SKM-1 (cell line): ENCODE results near the gene SLC38A11.

Source experiments
- DNase-seq: peaks from one replicate; lab custom pipeline; 2025; ENCODE audit not compliant: unreplicated experiment; lab: John Stamatoyannopoulos, UW

SLC38A11 gene

DNA sequence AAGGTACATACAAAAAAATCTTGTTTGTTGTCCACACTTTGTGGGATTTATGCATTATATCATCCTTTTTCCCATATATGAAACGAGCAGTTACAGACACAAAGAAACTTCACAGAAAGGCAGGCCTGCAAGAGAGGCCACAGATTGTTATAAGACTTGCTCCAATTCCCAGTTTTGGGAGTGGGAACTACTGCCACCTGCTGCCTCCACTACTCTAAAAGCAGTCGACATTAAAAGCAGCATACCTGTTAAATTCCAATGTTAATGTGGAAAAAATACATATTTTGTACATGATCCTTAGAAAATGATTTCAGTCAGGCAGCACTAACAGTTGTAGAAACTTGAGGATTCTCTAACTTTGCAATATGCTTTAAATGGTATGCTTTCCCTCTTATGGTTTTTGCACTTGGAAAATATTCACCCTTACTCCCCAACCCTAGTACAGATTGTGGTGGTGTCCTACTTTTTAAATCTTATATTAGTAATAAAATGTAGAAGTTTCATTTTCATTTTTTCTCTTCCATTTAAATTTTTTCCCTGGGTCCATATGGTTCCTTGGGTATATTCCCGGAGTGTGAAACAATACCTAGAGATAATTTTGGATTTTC is 37.9 kb downstream of the SLC38A11 start:
- DNase-seq = no peak

DNA sequence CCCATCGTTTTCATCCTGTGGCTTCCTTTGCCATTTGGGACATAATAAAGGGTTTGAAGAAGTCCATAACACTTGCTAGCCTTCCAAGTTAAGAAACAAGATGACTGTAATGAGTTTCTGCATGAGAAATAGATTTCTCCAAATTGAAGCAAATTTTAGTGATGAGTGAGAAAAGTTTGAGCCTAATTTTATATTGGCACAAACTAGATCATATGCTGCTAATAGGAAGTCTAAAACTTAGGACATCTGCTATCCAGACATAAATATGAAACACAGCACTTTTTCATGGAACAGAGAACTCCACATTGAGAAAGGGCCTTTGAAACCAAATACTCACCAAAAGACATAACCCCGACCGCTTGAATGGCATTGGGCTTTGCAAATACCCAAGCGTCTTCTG is 39.8 kb downstream of the SLC38A11 start:
- DNase-seq = no peak

DNA sequence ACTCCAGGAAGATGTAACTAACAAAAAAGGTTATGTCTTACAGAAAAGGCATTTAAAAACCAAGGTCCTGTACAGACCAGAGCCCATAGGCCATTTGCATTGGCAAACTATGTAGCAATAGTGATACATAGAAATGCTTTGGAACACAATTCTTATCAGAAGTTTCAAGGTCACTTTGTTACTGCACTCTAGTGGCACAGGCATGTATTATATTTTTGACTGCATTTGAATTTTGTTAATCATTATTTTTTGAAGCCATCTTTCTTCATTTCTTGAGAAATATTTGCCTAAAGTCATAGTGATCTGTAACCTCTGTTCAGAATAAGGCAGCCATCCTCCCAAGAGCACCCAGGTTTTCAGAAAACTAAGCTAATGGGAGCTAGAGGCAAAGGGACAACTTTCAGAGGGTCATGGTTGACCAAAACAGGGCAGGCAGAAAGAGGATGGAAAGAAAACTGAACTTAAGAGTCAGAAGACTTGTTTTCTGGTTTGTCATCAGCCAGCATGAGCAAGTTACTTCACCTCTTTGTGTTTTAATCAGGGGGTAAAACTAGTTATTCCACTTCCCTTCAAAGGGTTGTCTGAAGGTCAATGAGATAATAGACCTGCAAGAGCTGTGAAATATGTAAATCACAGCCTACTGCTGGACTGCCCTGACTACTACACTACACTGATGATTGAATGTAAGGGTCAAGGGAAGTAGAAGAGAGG is 41.5 kb downstream of the SLC38A11 start:
- no peak for DNase-seq

DNA sequence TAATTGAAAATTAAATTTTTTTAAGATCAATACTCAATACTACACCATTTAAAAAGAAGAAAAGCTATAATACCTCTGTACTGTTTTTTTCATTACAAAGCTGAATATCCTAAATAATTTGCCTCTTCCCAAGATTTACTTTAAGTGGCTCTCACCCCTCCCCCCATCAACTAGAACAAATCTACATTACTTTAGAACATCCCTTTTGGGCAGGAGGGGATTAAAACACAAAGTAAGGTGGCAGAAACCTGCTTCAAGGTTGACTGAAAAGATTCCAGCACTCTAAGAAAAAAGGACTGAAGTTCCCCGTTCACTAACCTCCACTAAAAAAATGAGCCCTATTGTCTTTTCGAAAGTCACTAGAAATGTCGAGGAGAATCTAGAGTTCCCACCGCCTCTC is 42.3 kb downstream of the SLC38A11 start:
- no peak for DNase-seq

DNA sequence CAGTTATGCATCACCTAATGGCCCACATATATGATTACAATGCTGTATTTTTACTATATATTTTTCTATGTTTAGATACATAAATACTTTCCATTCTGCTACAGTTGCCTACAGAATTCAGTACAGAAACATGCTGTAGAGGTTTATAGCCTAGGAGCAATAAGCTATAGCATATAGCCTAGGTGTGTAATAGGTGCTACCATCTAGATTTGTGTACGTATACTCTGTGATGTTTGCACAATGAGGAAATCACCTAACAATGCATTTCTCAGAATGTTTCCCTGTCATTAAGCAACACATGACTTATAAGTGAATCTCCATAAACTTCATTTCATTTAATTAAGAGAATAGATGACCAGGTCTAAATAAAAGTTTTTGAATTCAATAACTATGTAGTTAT is 43.5 kb downstream of the SLC38A11 start:
- DNase-seq = no peak

DNA sequence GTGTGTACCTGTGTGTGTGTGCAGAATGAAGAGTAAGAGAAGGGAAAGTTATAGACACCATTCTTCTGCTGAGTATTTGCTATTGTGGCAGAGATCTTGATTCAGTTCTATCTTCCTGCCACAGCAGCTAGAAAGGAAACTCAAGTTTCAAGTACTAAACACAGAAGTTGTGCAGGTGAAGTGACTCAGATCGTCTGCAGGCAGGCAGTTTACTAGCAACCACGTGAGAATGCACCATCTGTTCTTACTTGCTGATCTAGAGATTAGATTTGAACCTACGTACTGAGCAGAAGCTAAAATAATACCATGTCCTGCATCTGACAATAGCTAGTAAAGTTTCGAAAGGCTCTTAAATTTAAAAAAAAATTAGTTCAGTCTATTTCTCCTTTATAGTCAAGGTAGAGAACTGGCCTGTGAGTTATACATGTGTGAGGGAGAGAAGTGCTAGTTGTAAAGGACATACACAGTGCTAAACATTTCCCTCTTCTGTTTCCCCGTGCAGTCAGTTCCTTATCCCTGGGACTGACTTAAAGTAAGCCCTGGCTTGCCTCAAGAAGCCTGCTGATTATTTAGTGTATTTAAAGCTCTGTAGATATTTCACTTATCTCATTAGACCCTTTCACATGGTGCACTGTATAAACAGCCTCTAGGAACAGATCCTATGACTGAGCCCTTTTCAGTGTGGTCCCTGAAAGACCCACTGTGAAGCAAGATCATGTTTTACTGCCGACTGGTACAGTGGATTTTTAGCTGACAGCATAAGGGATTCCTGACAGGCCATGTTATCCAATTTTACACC is 45.0 kb downstream of the SLC38A11 start:
- DNase-seq = no peak

DNA sequence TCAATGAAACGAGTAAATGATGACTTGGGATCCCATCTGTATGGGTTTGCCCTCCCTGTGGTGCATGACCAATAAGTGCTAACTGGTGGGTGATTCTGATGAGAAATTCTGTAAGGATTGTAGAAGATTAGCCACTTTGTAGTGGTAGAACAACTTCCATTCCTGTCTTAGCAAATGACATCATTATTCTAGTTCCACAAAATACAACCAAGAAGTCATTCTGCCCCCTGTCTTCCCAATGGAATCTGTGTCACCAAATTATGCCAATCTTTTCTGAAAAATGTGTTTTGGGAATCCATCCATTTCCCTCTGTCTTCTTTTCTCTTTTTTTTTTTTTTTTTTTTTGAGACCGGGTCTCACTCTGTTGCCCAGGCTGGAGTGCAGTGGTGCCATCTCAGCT is 48.4 kb downstream of the SLC38A11 start:
- DNase-seq = no peak

DNA sequence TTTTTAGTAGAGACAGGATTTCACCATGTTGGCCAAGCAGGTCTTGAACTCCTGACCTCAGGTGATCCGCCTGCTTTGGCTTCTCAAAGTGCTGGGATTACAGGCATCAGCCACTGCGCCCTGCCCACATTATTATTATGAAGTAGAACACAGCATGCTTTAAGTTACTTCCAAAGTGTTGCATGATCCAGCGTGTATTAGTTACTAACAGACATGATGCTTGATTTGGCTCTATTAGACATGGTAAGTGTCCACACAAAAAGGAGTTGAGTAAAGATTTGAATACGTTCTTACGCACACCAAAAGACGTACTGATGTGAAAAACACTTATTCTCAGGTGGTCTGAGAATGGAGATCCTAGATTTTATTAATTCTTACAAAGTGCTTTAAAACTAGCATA is 50.0 kb downstream of the SLC38A11 start:
- no peak for DNase-seq

DNA sequence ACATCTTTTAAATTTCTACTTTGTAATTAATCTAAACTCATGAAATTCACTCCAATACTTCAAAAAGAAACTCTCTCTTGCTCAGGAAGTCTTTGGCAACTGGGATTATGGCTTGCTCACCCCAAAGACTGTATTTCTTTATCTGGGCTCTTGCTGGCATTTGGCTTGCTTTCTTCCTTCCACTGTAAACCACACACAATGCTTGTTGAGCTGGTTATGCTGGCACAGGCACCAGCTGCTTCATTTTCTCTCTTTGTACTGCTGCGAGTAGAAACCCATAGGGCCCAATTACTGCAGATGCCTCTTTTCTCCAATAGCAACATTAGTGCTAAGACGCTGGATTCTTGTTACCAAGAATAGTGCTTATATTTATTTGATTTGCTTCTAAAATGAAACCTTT is 51.4 kb downstream of the SLC38A11 start:
- no peak for DNase-seq

DNA sequence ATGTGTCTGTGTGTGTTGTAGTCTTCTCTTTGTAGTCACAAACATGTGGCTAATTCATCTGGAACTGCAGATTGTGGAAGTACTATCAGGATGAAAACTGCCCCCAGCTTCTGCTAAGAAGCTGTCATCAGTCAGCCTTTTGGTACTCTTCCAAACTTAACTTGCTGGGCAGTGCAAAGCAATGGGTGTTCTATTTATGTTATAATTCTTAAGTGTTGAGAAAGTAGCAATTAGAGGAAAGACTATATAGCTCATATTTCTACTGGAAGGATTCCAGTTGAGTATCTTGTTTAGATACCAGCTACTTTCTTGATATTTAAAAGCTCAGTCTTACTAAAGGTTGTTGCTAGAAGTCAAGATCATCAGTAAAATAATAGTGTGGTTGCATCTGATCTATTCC is 52.1 kb downstream of the SLC38A11 start:
- no peak for DNase-seq

DNA sequence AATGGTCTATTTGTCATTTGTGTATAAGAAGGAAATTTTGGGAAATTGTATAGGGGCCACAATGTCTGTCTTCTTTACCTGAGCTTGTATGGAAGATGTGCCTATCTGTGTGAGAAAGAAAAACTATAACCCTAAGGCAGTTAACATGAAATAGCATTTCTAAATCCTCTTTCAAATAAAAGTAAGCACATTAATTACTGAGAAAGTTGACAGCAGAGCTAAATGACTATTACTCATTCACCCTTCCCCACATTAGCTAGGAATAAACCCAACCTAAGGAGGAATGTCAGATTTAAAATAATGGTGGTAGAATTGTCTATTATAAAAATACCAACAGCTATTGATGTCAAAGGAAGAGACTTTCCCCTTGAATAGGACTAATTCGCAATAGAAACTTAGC is 56.2 kb downstream of the SLC38A11 start:
- no peak for DNase-seq

DNA sequence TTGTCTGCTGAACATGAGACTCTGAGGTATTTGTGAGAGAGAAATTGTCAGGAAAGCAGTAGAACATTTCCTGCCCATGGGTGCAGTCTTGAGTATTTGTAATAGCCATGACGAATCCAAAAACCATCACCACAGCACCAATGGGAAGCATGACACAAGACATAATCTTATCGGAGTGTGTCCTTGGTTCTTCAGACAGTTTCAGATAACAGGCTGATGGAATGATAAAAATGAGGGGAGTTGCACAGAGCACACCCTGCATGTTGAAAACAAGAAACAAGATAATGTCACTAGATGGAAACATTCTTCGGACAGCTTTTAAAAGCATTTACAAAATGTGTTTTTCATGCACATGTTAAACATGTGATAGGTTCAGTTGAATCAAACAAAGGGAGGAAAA is 56.9 kb downstream of the SLC38A11 start:
- no peak for DNase-seq

DNA sequence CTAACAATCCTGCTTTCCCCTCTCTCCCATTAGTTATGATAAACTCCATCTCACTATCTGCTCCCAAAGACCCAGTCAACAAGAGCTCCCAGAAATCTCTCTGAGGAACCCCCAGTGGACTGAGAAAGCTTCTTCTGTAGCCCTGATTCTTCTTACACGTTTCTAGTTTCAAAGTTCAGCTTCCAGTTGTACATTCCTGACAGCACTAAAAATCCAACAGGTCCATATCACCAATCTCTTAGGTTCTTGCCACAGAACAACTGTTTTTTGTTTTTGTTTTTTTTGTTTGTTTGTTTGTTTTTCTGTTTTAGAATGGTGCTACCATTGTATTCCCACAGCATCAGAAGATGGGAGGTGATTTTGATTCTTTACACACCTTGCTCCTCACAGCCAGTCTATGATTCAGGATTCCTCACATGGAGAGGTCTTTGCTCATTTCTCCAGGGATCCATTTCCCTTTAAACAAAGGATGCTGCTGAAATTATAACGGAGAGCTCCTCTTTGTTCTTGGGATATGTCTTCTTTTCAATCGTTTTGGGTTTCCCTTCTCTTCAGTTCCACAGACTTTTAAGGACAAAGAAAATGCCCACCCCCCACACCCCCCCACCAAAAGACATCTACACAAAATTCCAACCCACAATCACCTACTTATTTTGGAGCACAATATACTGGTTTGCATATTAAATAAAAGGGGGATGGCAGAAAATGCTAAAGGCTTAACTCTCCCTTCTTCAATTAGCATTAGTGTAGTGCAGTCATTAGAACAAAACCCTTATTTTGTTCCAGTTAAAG is 57.7 kb downstream of the SLC38A11 start:
- no peak for DNase-seq

DNA sequence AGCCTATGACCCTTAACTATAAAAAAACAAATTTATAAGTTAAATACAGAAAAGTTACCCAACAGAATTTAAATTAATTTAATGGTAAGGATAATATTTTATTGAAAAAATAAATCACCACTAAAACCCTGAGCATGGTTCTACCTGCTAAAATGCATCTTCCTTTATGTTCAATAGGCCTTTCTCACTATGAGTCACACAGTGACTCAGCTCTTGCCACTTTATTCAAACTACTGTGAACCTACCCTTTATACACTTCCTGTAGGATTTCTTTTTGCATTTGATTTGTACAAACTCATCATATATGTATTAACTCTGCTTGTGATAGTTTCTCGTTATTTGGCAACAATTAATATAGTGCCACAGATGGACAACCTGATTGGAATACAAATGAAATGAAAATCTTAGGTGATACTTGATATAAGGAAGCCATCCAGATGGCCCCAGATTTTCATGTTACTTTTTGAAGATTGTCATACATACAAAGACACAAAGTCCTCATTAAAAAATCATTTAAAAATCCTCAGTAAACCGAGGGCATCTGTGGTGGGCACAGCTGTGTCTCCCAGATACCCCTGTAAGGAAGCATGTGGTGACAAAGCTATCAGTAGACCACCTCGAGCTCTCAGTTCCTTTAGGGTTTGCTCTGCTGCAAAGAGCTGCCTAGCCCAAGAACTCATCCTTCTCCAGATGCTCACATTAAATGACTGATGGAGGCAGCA is 58.5 kb downstream of the SLC38A11 start:
- DNase-seq = no peak

DNA sequence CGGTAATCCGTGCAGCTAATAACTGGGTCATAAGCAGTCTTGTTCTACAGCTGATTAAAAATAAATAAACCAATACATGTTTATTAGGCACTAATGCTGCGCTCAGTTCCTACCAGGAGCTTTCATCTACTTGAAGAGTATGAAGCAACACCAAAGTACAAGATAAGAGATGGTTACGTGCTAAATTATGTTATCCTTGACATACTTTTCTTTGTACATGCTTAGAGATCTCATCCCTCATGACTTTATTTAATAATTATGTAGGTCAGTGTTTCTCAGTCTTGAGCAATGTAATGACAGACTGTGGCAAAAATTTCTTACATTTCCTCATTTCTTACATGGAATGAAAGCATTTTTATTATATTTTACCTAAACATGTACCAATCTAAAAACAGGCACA is 59.1 kb downstream of the SLC38A11 start:
- no peak for DNase-seq

DNA sequence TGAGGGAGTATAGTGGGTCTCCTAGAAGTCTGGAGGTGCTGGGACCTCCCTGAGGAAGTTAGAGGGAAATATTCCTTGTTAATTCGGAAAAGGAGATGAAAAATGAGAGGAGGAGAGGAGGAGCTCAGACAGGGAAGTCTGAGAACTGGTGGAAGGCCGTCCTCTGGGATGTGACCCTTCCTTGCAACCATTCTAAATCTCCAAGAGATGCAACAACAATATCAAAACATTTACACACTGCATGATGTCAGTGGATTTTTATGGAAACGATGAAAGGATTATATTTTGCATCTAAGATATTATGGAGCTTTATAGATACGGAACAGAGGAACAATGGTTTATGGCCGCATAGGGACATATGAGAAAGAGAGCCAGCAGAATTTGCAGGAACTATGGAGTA is 63.9 kb downstream of the SLC38A11 start:
- no peak for DNase-seq

DNA sequence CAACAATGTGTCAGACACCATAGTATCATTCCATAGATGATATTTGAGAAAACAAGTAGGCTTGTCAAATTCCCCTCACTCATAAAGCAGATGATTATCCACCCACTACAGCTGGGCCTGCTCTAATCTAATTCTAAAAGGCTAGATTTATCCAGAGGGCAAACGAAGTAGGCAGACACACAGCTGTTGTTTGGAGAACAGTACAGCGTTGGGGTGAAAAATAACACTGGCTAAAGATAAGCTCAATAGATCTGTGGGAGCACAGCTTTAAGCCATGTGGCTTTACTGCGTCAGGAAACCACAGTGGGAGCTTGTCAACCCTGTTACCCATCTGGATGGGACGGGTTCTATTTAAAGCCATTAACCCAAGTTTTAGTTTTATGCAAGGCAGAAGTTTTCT is 64.8 kb downstream of the SLC38A11 start:
- no peak for DNase-seq

DNA sequence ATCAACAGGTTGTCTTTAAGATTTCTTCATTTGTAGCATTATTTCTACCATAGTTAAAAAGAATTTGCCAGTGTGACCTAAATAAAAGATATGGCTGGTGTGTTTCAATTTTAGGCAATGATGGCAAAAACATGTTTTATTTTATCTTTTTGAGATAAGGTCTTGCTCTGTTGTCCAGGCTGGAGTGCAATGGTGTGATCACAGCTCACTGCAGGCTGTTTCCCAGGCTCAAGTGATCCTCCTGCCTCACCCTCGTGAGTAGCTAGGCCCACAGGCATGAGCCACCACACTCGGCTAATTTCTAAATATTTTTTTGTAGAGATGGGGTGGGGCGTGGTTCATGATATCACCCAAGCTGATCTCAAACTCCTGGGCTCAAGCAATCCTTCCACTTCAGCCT is 66.7 kb downstream of the SLC38A11 start:
- no peak for DNase-seq

DNA sequence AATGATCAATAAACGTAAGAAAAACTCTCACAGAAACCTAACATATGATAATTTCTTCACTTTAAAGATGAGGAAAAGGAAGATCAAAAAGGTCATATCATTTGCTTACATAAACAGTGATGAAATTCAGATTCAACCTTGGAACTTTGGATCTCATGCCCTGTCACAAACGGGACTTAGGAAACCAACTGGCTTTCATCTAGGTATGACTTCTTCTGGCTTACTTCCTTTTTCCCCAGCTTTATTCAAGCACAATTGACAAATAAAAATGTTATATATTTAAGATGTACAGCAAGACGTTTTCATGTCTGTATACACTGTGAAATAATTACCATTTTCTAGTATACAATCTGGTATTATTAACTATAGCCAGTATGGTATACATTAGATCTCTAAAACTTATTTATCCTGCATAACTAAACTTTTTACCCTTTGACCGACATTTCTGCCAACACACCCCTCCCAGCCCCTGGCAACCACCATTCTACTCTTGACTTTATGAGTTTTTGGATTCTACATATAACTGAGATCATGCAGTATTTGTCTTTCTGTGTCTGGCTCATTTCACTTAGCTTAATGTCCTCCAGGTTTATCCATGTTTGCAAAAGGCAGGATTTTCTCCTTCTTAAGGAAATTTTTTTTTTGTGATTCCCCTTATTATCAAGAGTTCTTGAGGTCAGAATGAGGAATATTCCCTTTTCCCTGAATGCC is 67.7 kb downstream of the SLC38A11 start:
- DNase-seq = no peak

DNA sequence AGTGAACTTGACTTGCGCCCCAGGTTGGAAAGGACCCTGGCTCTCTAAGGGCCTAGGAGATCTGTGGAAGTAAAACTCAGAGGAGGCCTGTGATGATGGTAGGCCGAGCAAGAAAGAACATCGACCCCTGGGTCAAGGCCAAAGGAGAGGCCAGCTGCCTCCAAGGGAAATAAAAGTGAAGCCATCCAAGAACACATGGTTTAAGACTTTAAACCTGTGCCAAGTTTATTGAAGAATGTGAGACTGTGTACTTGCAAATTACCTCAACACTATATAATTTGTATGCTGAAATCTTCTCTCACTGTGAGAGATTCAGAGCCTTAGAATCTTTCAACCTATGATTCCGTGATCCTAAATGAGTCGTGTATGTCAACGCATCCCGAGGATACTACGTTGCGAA is 73.0 kb downstream of the SLC38A11 start:
- no peak for DNase-seq
